GM12874 (cell line): Measurements from ENCODE around the gene NKIRAS2.
A peak's percentile ranks its signal among the peaks of the same experiment; 100 is the strongest.

Source experiments
- CTCF ChIP-seq: IDR thresholded peaks from 2 replicates; pipeline ENCODE4 v1.5.1; 2011; ENCODE audit warnings: low read depth, mild to moderate bottlenecking, control low read depth, low read length, moderate library complexity; ENCODE audit not compliant: insufficient read depth

NKIRAS2 gene

DNA sequence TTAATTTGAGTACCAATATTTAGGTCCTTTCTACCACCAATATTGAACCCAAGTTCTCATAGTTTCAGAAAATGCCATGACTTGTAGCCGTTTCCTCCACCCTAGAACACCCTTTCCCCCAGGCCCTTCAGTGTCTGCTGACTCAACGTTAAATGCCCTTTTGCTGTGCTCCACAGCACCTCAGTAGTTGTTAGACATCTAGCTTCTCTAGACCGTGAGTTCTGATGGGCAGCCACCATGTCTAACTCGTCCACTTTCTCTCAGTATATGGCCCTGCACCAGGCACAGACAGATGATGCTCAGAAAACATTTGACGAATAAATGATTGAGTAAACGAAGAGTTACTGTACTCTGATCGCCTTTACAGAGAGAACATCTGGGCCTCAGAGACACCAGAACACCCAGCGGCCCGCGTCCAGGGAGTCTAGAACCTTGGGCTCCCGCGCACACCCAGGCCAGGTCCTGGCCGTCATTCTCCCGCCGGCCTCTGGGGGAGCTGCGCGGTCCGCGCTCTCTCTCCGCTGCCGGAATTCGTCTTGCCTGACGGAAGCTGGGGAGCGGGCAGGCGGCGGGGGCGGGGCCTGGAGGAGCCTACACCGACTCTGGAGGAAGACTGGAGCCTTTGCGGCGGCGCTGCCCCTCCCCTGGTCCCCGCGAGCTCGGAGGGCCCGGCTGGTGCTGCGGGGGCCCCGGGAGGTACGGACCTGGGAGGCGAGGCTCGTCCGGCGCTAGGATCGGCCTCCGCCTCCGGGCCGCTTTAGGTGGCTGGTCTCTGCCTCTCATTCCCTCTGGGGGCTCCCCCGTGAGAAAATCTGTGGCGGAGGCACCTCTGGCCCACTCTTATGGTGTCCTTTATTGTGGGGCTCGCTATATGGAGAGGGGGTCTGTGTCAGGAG, at the start of gene NKIRAS2:
NKIRAS2 (plus strand) TSS at position 582 of the 896 bp plus-strand sequence. CDS start 1,488 bp downstream, outside the sequence.
- TF ChIP-seq CTCF = peak; percentile 97

GRCh38 chr17:41970901-41971331, 49.0 kb upstream of the NKIRAS2 start:
- no peak for TF ChIP-seq CTCF

- TF ChIP-seq CTCF = no peak
Observed at GRCh38 chr17:41971721-41972523, 48.0 kb upstream of the NKIRAS2 start.

DNA sequence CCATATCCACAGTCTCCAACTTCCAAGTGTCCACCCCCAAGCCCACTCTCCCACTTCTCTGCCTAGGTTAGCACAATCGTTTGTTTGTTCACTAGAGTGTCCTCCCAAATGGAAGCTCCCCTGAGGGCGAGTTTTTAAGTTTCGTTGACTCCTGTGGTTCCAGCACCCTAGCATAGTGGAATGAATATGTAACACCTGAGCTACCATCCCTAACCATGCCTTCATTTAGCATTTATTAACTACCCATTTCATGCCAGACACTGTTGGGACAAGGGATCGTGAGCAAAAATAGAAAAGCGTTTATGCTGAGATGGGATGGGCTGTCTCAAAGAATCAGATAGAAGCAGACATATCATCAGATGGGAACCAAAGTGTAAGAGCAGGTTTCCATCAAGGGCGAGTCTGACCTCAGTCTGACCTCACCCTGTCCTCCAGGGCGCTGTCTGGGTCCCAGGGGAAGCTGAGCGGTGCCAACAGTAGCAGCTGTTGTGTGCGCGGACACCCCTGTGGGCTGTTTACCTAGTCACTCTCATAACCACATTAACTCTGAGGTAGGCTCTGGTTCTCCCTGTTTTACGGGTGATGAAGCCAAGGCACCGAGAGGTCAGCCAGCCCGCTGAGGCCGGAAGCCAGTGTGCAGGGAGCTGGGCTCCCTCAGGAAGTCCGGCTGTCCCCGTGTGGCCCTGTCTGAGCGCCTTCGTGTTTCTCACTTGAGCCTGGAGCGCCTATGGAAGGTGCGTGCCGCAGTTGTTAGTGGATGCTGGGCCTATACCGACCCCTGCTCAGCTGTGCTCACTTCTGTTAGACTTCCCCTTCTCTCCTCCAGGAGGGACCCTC, 47.1 kb upstream of the NKIRAS2 start:
- no peak for TF ChIP-seq CTCF

GRCh38 chr17:41973408-41973811, 46.5 kb upstream of the NKIRAS2 start:
- no peak for TF ChIP-seq CTCF

- TF ChIP-seq CTCF = no peak
Observed at GRCh38 chr17:41974031-41974430, 45.9 kb upstream of the NKIRAS2 start.
